Keratinocyte (primary cell): ENCODE results near the gene MTHFD1L. TPM values are rescaled to one million over a fixed set of nuclear protein-coding genes. Genes with fewer than 3 reads are reported as not detected.

Experiments used
- DNase-seq: peaks from one replicate; pipeline ENCODE4 v3.0.0-alpha.2; 2011; ENCODE audit warnings: low read depth, missing footprints, low spot score
- FAIRE-seq: peaks from 2 replicates; lab custom pipeline; 2011; peaks lifted over from hg19 to GRCh38; lab: Jason Lieb, UNC
- H2AFZ ChIP-seq: 2 replicates; pipeline ENCODE4 v1.6.0; 2012; ENCODE audit warnings: low read length, control low read depth, inconsistent platforms; ENCODE audit not compliant: control insufficient read depth
- H3K27ac ChIP-seq: 2 replicates; pipeline ENCODE4 v1.5.1; 2011; ENCODE audit warnings: low read length; ENCODE audit not compliant: control insufficient read depth, insufficient read depth
- H3K27me3 ChIP-seq: 3 replicates; pipeline ENCODE4 v1.6.0; 2011; ENCODE audit warnings: low read length; ENCODE audit not compliant: control insufficient read depth, insufficient read depth; ENCODE audit errors: extremely low read depth
- H3K36me3 ChIP-seq, 2 experiments: 2 replicates in 1 of 2; 3 replicates in 1 of 2; pipeline ENCODE4 v1.5.1; 2011; ENCODE audit warnings: low read length in 2 of 2, mild to moderate bottlenecking in 1 of 2; ENCODE audit not compliant: control insufficient read depth in 2 of 2, insufficient read depth in 2 of 2; ENCODE audit errors: extremely low read depth in 1 of 2
- H3K4me1 ChIP-seq: 3 replicates; pipeline ENCODE4 v1.5.1; 2011; ENCODE audit warnings: low read length; ENCODE audit not compliant: control insufficient read depth, insufficient read depth; ENCODE audit errors: extremely low read depth
- H3K4me2 ChIP-seq: 3 replicates; pipeline ENCODE4 v1.6.0; 2011; ENCODE audit warnings: low read depth, low read length; ENCODE audit not compliant: control insufficient read depth, insufficient read depth; ENCODE audit errors: extremely low read depth
- H3K4me3 ChIP-seq, 3 experiments: fragments of 200-600 bp in 1 of 3; sonication (generic) in 1 of 3; 2 replicates in 2 of 3; 3 replicates in 1 of 3; pipeline ENCODE4 v1.5.1; 2011 to 2016; ENCODE audit warnings: low read length in 3 of 3, mild to moderate bottlenecking in 3 of 3, control low read depth in 2 of 3, inconsistent platforms in 1 of 3, low read depth in 1 of 3, mixed read lengths in 1 of 3, mixed run types in 1 of 3, moderate library complexity in 1 of 3; ENCODE audit not compliant: control insufficient read depth in 2 of 3, insufficient read depth in 2 of 3; ENCODE audit errors: extremely low read depth in 1 of 3
- H3K79me2 ChIP-seq: 2 replicates; pipeline ENCODE4 v1.6.0; 2012; ENCODE audit warnings: low read length; ENCODE audit not compliant: control insufficient read depth, insufficient read depth
- H3K9ac ChIP-seq: 3 replicates; pipeline ENCODE4 v1.6.0; 2011; ENCODE audit warnings: low read length; ENCODE audit not compliant: control insufficient read depth, insufficient read depth; ENCODE audit errors: extremely low read depth
- H3K9me1 ChIP-seq: 3 replicates; pipeline ENCODE4 v1.6.0; 2011; ENCODE audit warnings: low read length; ENCODE audit not compliant: control insufficient read depth, insufficient read depth; ENCODE audit errors: extremely low read depth
- H3K9me3 ChIP-seq: 2 replicates; pipeline ENCODE4 v1.5.1; 2012; ENCODE audit warnings: low read depth, low read length; ENCODE audit not compliant: control insufficient read depth
- H4K20me1 ChIP-seq: 3 replicates; pipeline ENCODE4 v1.6.0; 2011; ENCODE audit warnings: low read length; ENCODE audit not compliant: control insufficient read depth, insufficient read depth; ENCODE audit errors: extremely low read depth
- CTCF ChIP-seq, 3 experiments: IDR thresholded peaks in 1 of 3; conservative IDR thresholded peaks in 1 of 3; optimal IDR thresholded peaks in 1 of 3; 2 replicates in 2 of 3; 3 replicates in 1 of 3; pipeline versions ENCODE3 to v1.5.1; 2011; ENCODE audit warnings: low read length in 3 of 3, mild to moderate bottlenecking in 3 of 3, moderate library complexity in 2 of 3, control low read depth in 1 of 3, inconsistent platforms in 1 of 3; ENCODE audit not compliant: insufficient read depth in 2 of 3; ENCODE audit errors: extremely low read depth in 1 of 3
- EZH2 ChIP-seq: IDR thresholded peaks from one replicate; pipeline ENCODE4 v1.6.1; 2012; ENCODE audit warnings: inconsistent platforms, mild to moderate bottlenecking, low read length, moderate library complexity
- dilution Hi-C: fragments of 300-500 bp; cut with MboI; formaldehyde crosslinking; loops from one replicate; pipeline ENCODE4 v1.7.0; 2020; ENCODE audit warnings: low sequenced_read_pairs; ENCODE audit not compliant: extremely low pct_ligation_motif_present
- polyA plus RNA-seq, 5 experiments: library from polyadenylated mRNA; depleted of rRNA in 3 of 5; stranded (reverse) in 3 of 5; stranded (forward) in 1 of 5; unstranded in 1 of 5; fragments of >200 nt; gene quantifications; 1 replicate in 1 of 5; 2 replicates in 3 of 5; 3 replicates in 1 of 5; pipeline versions ENCODE4 v1.2.1 to v1.2.3, GENCODE V29; 2011 to 2012; ENCODE audit warnings: missing spikeins in 2 of 5, low read depth in 1 of 5, low replicate concordance in 1 of 5

Gene MTHFD1L
- polyA plus RNA-seq, 1 donor (not counting 4 experiments of a cell fraction or from before 2014, with no cell fraction given) = 38.0 TPM

DNA sequence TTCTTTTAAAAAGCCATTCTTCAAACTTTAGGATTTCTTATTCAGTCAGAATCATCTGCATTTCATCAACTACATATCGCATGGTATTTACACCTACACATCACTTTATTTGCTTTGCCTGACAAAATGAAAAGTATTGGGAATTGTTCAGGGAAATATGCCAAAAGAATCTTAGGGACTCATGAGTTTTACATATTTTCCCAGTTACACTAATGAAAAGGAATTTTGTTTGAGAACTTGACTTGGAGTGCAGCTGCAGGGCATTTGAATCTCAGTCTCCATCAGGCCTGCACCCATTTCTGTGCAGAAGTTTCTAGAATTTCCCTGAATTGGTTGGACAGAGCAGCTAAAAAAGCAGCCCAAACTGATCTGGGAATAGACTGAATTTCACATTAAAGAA, 65.3 kb downstream of the MTHFD1L start:
- Histone ChIP-seq H3K9me1 (no peaks in the 10 kb centered on the region), H2AFZ (no peak overlapping the region), H4K20me1 (no peaks in the 10 kb centered on the region), H3K79me2 (no peaks in the 10 kb centered on the region), H3K9me3 (no peaks in the 10 kb centered on the region), H3K27me3 (no peaks in the 10 kb centered on the region), H3K9ac (no peak overlapping the region), H3K27ac (no peak overlapping the region), H3K4me2 (no peak overlapping the region), H3K36me3 (peaks cover 2 to 8% of the 10 kb centered on the region in 2 experiments), H3K4me1 (no peaks in the 10 kb centered on the region), H3K4me3 (no peak overlapping the region)
- FAIRE-seq = no peak
- no peak for TF ChIP-seq EZH2
- no peak for TF ChIP-seq CTCF (optimal IDR thresholded peaks at IDR 0.05 in 1 of 3, IDR thresholded peaks at IDR 0.05 in 1 of 3, conservative IDR thresholded peaks at IDR 0.05 in 1 of 3; ENCODE audit: extremely low read depth in 1 of 3, insufficient read depth in 2 of 3, low read length in 3 of 3)
- dilution Hi-C loops = no loop called here
- no peak for DNase-seq

- DNase-seq (no peak), FAIRE-seq (no peak)
- no peaks in the 10 kb centered on the region for H3K27me3 ChIP-seq
- H2AFZ ChIP-seq = no peak overlapping the region
- no peak overlapping the region for H3K4me3 ChIP-seq
- no peak overlapping the region for H3K9ac ChIP-seq
- H3K27ac ChIP-seq = no peak overlapping the region
- no peaks in the 10 kb centered on the region for H3K9me1 ChIP-seq
- no peaks in the 10 kb centered on the region for H3K9me3 ChIP-seq
- H3K4me1 ChIP-seq = no peaks in the 10 kb centered on the region
- no peak for TF ChIP-seq EZH2
- TF ChIP-seq CTCF (optimal IDR thresholded peaks at IDR 0.05 in 1 of 3, IDR thresholded peaks at IDR 0.05 in 1 of 3, conservative IDR thresholded peaks at IDR 0.05 in 1 of 3; ENCODE audit: extremely low read depth in 1 of 3, insufficient read depth in 2 of 3, low read length in 3 of 3) = no peak
- peaks cover 2 to 7% of the 10 kb centered on the region in 2 experiments for H3K36me3 ChIP-seq
- H3K79me2 ChIP-seq = no peaks in the 10 kb centered on the region
- dilution Hi-C loops = no loop called here
- no peaks in the 10 kb centered on the region for H4K20me1 ChIP-seq
- no peak overlapping the region for H3K4me2 ChIP-seq
Observed at GRCh38 chr6:150931405-150931804, 65.9 kb downstream of the MTHFD1L start.
